OCI-M2 (cell line): ENCODE measurements around the gene MBOAT2.

Experiments used
- DNase-seq: peaks from one replicate; lab custom pipeline; 2025; ENCODE audit not compliant: unreplicated experiment; lab: John Stamatoyannopoulos, UW

The MBOAT2 gene

GRCh38 chr2:8833853-8834252 lies 169.6 kb downstream of the MBOAT2 start:
- DNase-seq = no peak

- DNase-seq = no peak
Measured at GRCh38 chr2:8831516-8831915, 172.0 kb downstream of the MBOAT2 start.

GRCh38 chr2:8827729-8828128 lies 175.8 kb downstream of the MBOAT2 start:
- DNase-seq = no peak

GRCh38 chr2:8822218-8822617 lies 181.3 kb downstream of the MBOAT2 start:
- no peak for DNase-seq

GRCh38 chr2:8821276-8822217 lies 181.9 kb downstream of the MBOAT2 start:
- DNase-seq = no peak

GRCh38 chr2:8819948-8820347 lies 183.5 kb downstream of the MBOAT2 start:
- DNase-seq = no peak

GRCh38 chr2:8819194-8819593 lies 184.3 kb downstream of the MBOAT2 start:
- no peak for DNase-seq

GRCh38 chr2:8817221-8817620 lies 186.3 kb downstream of the MBOAT2 start:
- no peak for DNase-seq

GRCh38 chr2:8806885-8807704 lies 196.4 kb downstream of the MBOAT2 start:
- no peak for DNase-seq

- DNase-seq = no peak
Measured at GRCh38 chr2:8805278-8806210, 197.9 kb downstream of the MBOAT2 start.

GRCh38 chr2:8803658-8804379 lies 199.7 kb downstream of the MBOAT2 start:
- DNase-seq = no peak

GRCh38 chr2:8802741-8803140 lies 200.7 kb downstream of the MBOAT2 start:
- DNase-seq = no peak
